Measurements from ENCODE around the gene HSPD1. TPM values are rescaled to one million over a fixed set of nuclear protein-coding genes. Genes with fewer than 3 reads are reported as not detected.

HSPD1 gene
- total and polyA plus RNA-seq, 2 of the 13 experiments (the other 11 are each of a cell fraction or from before 2014, with no cell fraction given), result 685 to 2,610 TPM

- TF ChIP-seq FOSL1 (CRISPR knock-in tag; IDR thresholded peaks at IDR 0.05; ENCODE audit: borderline replicate concordance), result peak; percentile 65; the same call in 1 of the 2 replicates
- TF ChIP-seq TCF7 (IDR thresholded peaks at IDR 0.05; ENCODE audit: low read depth), result peak; percentile 34; the same call in 1 of the 2 replicates
- peak; percentile 96; the same call in 1 of the 2 replicates for TF ChIP-seq AFF4 (CRISPR knock-in tag; IDR thresholded peaks at IDR 0.05)
- TF ChIP-seq PAWR (CRISPR knock-in tag; IDR thresholded peaks at IDR 0.05; ENCODE audit: borderline replicate concordance), result 0 out of 2 replicates have a peak, but pooled peaks have one; percentile 49
- peak; percentile 79 for TF ChIP-seq ZNF256 (CRISPR knock-in tag; conservative IDR thresholded peaks at IDR 0.05)
- TF ChIP-seq ZNF646 (CRISPR knock-in tag; IDR thresholded peaks at IDR 0.05), result 0 out of 2 replicates have a peak, but pooled peaks have one; percentile 28
- no peak for TF ChIP-seq KAT2B (IDR thresholded peaks at IDR 0.05; ENCODE audit: borderline replicate concordance, low read depth, low read length)
- TF ChIP-seq HDAC2 (CRISPR knock-in tag; IDR thresholded peaks at IDR 0.05), result peak; percentile 52
- peak; percentile 92 for TF ChIP-seq BRCA1 (CRISPR knock-in tag; IDR thresholded peaks at IDR 0.05)
- TF ChIP-seq ZNF558 (CRISPR knock-in tag; IDR thresholded peaks at IDR 0.05; ENCODE audit: borderline replicate concordance), result peak; percentile 96; the same call in 1 of the 2 replicates
- peak; percentile 42 for TF ChIP-seq SMAD3 (CRISPR knock-in tag; IDR thresholded peaks at IDR 0.05)
- peak in 1 of 2 experiments; percentile 87; a peak in 2 of 4 replicates for TF ChIP-seq ATF4 (CRISPR knock-in tag; IDR thresholded peaks at IDR 0.05)
- peak; percentile 98; the same call in 1 of the 2 replicates for TF ChIP-seq ZNF556 (CRISPR knock-in tag; IDR thresholded peaks at IDR 0.05; ENCODE audit: borderline replicate concordance)
- TF ChIP-seq GATA4 (IDR thresholded peaks at IDR 0.05; ENCODE audit: borderline replicate concordance, low read depth), result peak; percentile 49; the same call in 1 of the 2 replicates
- peak; percentile 98 for TF ChIP-seq ZNF746 (CRISPR knock-in tag; IDR thresholded peaks at IDR 0.05)
- peak; percentile 93 for TF ChIP-seq TP53 (CRISPR knock-in tag; conservative IDR thresholded peaks at IDR 0.05)
- TF ChIP-seq SRSF4 (IDR thresholded peaks at IDR 0.05; ENCODE audit: low read depth, low read length, poor library complexity, severe bottlenecking), result no peak
Measured at GRCh38 chr2:197499594-197500502, at the start of gene HSPD1, which contains the start of gene HSPE1 (continued).
